Heart left ventricle (tissue), 13 donors: ENCODE data around the gene OR5M10.

ENCODE experiments used
- CTCF ChIP-seq, 12 donors: fragments of 200-600 bp; sonication (generic) in 4 of 12; IDR thresholded peaks; one replicate each; pipeline versions ENCODE4 v1.5.0 to v1.8.0; 2018 to 2022; ENCODE audit warnings: antibody characterized with exemption in 12 of 12, mild to moderate bottlenecking in 5 of 12
- POLR2A ChIP-seq, 2 donors: fragments of 450-650 bp; IDR thresholded peaks; one replicate each; pipeline ENCODE4 v1.6.1; 2017; ENCODE audit warnings: antibody characterized with exemption in 2 of 2, mild to moderate bottlenecking in 2 of 2, moderate library complexity in 2 of 2
- donor health status: ischemic (EF 13 %, LVEDD 7.1; RV severe dilation, severe dysfunction).
- donor health status: DM: no; HTN: yes; CAD: no.
- donor health status: DM: no; HTN: no; CAD: no.
- donor health status: ischemic (EF 25% LVEDD 6.9; RV normal size, moderate dysfunction).
- donor health status: ischemic (EF 25% LVEDD 5.7; RV mildly dilated, moderate dysfunction).
- donor health status: ischemic (EF 35%, LVEDD 5.7; RV mildly dilated, moderate dysfunction).
- donor health status: nonischemic (EF 11% LVEDD 7.7; RV severe dilation, severe dysfunction).
- donor health status: DM: yes; HTN: yes; CAD: no.
- donor health status: PGD.
- donor health status: ischemic (EF 29% LVEDD 5.4; RV normal size, mild dysfunction).
- donor health status: nonischemic (EF 23%, LVEDD 6.1; RV moderate dilation, normal function).

GRCh38 chr11:56577621-56578020 is at the start of gene OR5M10:
- TF ChIP-seq CTCF (IDR thresholded peaks at IDR 0.05) (no peak), POLR2A (IDR thresholded peaks at IDR 0.05) (no peak)
